Measurements from ENCODE around the gene LCN1. TPM values are rescaled to one million over a fixed set of nuclear protein-coding genes. Genes with fewer than 3 reads are reported as not detected.

Gene LCN1
- total and polyA plus RNA-seq, 2 donors (not counting 3 experiments of a cell fraction or from before 2014, with no cell fraction given) = not detected

DNA sequence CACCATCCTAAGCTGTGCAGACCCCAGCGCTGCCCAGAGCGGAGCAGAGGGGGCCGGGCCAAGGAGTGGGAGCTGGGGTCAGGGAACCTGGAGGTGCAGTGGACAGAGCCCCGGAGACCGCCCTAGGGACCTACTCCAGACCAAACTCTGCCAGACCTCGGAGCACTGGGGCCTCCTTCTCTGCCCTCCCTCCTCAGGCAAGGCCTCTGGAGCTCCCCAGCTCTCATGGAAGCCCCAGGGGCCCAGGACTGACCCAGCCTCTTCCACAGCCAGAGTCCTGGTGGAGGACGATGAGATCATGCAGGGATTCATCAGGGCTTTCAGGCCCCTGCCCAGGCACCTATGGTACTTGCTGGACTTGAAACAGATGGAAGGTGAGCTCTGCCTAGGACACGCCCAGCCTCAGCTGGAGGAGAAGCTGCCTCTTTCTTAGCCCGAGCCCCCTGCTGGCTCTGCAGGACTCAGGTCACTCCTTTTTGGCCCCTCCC, 43.9 kb downstream of the LCN1 start:
- no peaks in the 10 kb centered on the region for H3K4me1 ChIP-seq (ENCODE audit: control insufficient read depth, extremely low read depth, insufficient read depth, low read length)

DNA sequence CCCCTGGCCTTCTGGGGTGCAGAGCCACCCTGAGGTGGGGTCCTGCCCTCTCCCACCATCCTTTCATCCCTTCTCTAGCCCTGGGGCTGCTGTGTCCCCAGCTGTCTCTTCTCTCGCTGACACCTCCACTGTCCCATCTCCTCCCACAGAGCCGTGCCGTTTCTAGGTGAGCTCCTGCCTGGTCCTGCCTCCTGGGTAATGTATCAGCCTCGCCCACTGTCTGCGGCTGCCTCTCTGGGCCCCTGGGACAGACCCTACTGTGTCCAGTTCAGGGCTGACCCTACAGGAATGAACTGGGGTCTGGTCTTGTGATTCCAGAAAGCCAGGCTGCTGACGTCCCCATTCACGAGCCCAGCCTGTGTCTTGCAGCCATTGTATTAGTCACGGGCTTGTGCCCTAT, 44.4 kb downstream of the LCN1 start:
- no peak for FAIRE-seq
- POLR2A ChIA-PET = no interaction called here

More for the DNA sequence above, 43.9 kb downstream of the LCN1 start:
- H3K9me1 ChIP-seq (replicated peaks; ENCODE audit: control insufficient read depth, extremely low read depth, insufficient read depth, low read length) = no peaks in the 10 kb centered on the region
- FAIRE-seq (no peak), DNase-seq (ENCODE audit: low read depth, low spot score) (no peak)
- H2AFZ ChIP-seq (ENCODE audit: low read depth, low read length) = no peak overlapping the region
- intact Hi-C loops (cut with micrococcal nuclease) (no loop called here), dilution Hi-C loops (cut with MboI; ENCODE audit: extremely low pct_ligation_motif_present, low sequenced_read_pairs) (no loop called here)
- H3K79me2 ChIP-seq (ENCODE audit: control insufficient read depth, insufficient read depth, low read length) = no peaks in the 10 kb centered on the region
- H3K36me3 ChIP-seq (ENCODE audit: control insufficient read depth in 2 of 2, extremely low read depth in 1 of 2, insufficient read depth in 2 of 2, low read length in 2 of 2) = no peaks in the 10 kb centered on the region
- no peaks in the 10 kb centered on the region for H3K9me3 ChIP-seq (replicated peaks; ENCODE audit: control insufficient read depth, insufficient read depth, low read length)
- no peak for TF ChIP-seq POLR2AphosphoS5 (IDR thresholded peaks at IDR 0.05; ENCODE audit: insufficient read depth, low read depth, low read length)
- TF ChIP-seq, protein P1, sequence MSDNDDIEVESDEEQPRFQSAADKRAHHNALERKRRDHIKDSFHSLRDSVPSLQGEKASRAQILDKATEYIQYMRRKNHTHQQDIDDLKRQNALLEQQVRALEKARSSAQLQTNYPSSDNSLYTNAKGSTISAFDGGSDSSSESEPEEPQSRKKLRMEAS (IDR thresholded peaks at IDR 0.05; ENCODE audit: insufficient read depth, insufficient read length) = no peak
- TF ChIP-seq, protein P2, sequence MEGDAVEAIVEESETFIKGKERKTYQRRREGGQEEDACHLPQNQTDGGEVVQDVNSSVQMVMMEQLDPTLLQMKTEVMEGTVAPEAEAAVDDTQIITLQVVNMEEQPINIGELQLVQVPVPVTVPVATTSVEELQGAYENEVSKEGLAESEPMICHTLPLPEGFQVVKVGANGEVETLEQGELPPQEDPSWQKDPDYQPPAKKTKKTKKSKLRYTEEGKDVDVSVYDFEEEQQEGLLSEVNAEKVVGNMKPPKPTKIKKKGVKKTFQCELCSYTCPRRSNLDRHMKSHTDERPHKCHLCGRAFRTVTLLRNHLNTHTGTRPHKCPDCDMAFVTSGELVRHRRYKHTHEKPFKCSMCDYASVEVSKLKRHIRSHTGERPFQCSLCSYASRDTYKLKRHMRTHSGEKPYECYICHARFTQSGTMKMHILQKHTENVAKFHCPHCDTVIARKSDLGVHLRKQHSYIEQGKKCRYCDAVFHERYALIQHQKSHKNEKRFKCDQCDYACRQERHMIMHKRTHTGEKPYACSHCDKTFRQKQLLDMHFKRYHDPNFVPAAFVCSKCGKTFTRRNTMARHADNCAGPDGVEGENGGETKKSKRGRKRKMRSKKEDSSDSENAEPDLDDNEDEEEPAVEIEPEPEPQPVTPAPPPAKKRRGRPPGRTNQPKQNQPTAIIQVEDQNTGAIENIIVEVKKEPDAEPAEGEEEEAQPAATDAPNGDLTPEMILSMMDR (IDR thresholded peaks at IDR 0.05; ENCODE audit: extremely low read depth in 1 of 2, insufficient read depth in 1 of 2, low read depth in 1 of 2, low read length in 2 of 2) = no peak
- H3K4me2 ChIP-seq (ENCODE audit: insufficient read depth, low read length) = no peak overlapping the region
- no peak overlapping the region for H3K9ac ChIP-seq (replicated peaks; ENCODE audit: extremely low read depth, insufficient read depth, low read length)
- H4K20me1 ChIP-seq (replicated peaks; ENCODE audit: control insufficient read depth, extremely low read depth, insufficient read depth, low read length) = no peaks in the 10 kb centered on the region
- no peak overlapping the region for H3K27ac ChIP-seq (ENCODE audit: insufficient read depth, low read depth, low read length)
- H3K27me3 ChIP-seq (ENCODE audit: control insufficient read depth in 2 of 2, insufficient read depth in 2 of 2, low read length in 2 of 2) = no peaks in the 10 kb centered on the region
- POLR2A ChIA-PET = no interaction called here
- no TSS peak for BruUV-seq (replicated peaks)
- CTCF ChIA-PET = interaction anchor here (2.4 kb wide), 1 partner anchor 8 kb away, joined by 8 read pairs; no protein-coding TSS in a partner anchor
- no peak overlapping the region for H3K4me3 ChIP-seq (replicated peaks in 1 of 3; ENCODE audit: insufficient read depth in 1 of 3, low read depth in 1 of 3, low read length in 3 of 3)

More for the DNA sequence above, 44.4 kb downstream of the LCN1 start:
- Histone ChIP-seq H3K27me3 (ENCODE audit: control insufficient read depth in 2 of 2, insufficient read depth in 2 of 2, low read length in 2 of 2) (no peaks in the 10 kb centered on the region), H3K9me3 (replicated peaks; ENCODE audit: control insufficient read depth, insufficient read depth, low read length) (no peaks in the 10 kb centered on the region), H3K27ac (ENCODE audit: insufficient read depth, low read depth, low read length) (no peak overlapping the region), H3K4me2 (ENCODE audit: insufficient read depth, low read length) (no peak overlapping the region), H3K36me3 (ENCODE audit: control insufficient read depth in 2 of 2, extremely low read depth in 1 of 2, insufficient read depth in 2 of 2, low read length in 2 of 2) (no peaks in the 10 kb centered on the region), H3K79me2 (ENCODE audit: control insufficient read depth, insufficient read depth, low read length) (no peaks in the 10 kb centered on the region), H3K9ac (replicated peaks; ENCODE audit: extremely low read depth, insufficient read depth, low read length) (no peak overlapping the region), H2AFZ (ENCODE audit: low read depth, low read length) (no peak overlapping the region), H3K4me3 (replicated peaks in 1 of 3; ENCODE audit: insufficient read depth in 1 of 3, low read depth in 1 of 3, low read length in 3 of 3) (no peak overlapping the region), H3K4me1 (ENCODE audit: control insufficient read depth, extremely low read depth, insufficient read depth, low read length) (no peaks in the 10 kb centered on the region), H3K9me1 (replicated peaks; ENCODE audit: control insufficient read depth, extremely low read depth, insufficient read depth, low read length) (no peaks in the 10 kb centered on the region), H4K20me1 (replicated peaks; ENCODE audit: control insufficient read depth, extremely low read depth, insufficient read depth, low read length) (no peaks in the 10 kb centered on the region)
- no TSS peak for BruUV-seq (replicated peaks)
- intact Hi-C loops (cut with micrococcal nuclease) = no loop called here
- DNase-seq (ENCODE audit: low read depth, low spot score) = no peak
- dilution Hi-C loops (cut with MboI; ENCODE audit: extremely low pct_ligation_motif_present, low sequenced_read_pairs) = no loop called here
- TF ChIP-seq, protein P1 (IDR thresholded peaks at IDR 0.05; ENCODE audit: insufficient read depth, insufficient read length) = no peak
- TF ChIP-seq, protein P2 (IDR thresholded peaks at IDR 0.05; ENCODE audit: extremely low read depth in 1 of 2, insufficient read depth in 1 of 2, low read depth in 1 of 2, low read length in 2 of 2) = no peak
- TF ChIP-seq POLR2AphosphoS5 (IDR thresholded peaks at IDR 0.05; ENCODE audit: insufficient read depth, low read depth, low read length) = no peak
- TF ChIP-seq POLR2A (IDR thresholded peaks at IDR 0.05; ENCODE audit: low read depth, low read length) = no peak
- TF ChIP-seq GATA2 (IDR thresholded peaks at IDR 0.05; ENCODE audit: insufficient read depth, insufficient read length, low read depth, low read length) = no peak
- no peak for TF ChIP-seq JUN (IDR thresholded peaks at IDR 0.05; ENCODE audit: borderline replicate concordance, insufficient read depth, insufficient read length, low read depth)
- TF ChIP-seq MYC (IDR thresholded peaks at IDR 0.05; ENCODE audit: low read depth, low read length) = no peak
- no peak for TF ChIP-seq FOS (IDR thresholded peaks at IDR 0.05; ENCODE audit: borderline replicate concordance, insufficient read depth, low read length)
- TF ChIP-seq EZH2 (IDR thresholded peaks at IDR 0.05; ENCODE audit: borderline replicate concordance, low read depth, low read length, severe bottlenecking) = no peak
- CTCF ChIA-PET = interaction anchor here (2.4 kb wide), 1 partner anchor 8 kb away, joined by 8 read pairs; no protein-coding TSS in a partner anchor
